ENCODE measurements around the gene TRAM2. TPM values are rescaled to one million over a fixed set of nuclear protein-coding genes. Genes with fewer than 3 reads are reported as not detected.

Gene TRAM2
- total RNA-seq, 1 donor from 2014 or later: 159 TPM

- Mint-ChIP-seq H3K4me1 (ENCODE audit: low read depth) (peaks cover 52% of the 10 kb centered on the region), H3K36me3 (ENCODE audit: low read depth) (peaks cover 35% of the 10 kb centered on the region), H3K9me3 (ENCODE audit: low read depth) (peaks cover 4% of the 10 kb centered on the region), H3K4me3 (ENCODE audit: unreplicated experiment) (no peak overlapping the region), H3K27me3 (ENCODE audit: low read depth) (no peaks in the 10 kb centered on the region), H3K27ac (ENCODE audit: unreplicated experiment) (peak overlapping the region; percentile 83)
- TF ChIP-seq CTCF (IDR thresholded peaks at IDR 0.05): no peak
- DNase-seq (ENCODE audit: low spot score): no peak
These were observed 79.0 kb downstream of the TRAM2 start for GRCh38 chr6:52497652-52498408.

GRCh38 chr6:52496631-52497030 is 80.2 kb downstream of the TRAM2 start:
- H3K4me1 Mint-ChIP-seq (ENCODE audit: low read depth): peaks cover 53% of the 10 kb centered on the region

GRCh38 chr6:52495922-52496321 is 80.9 kb downstream of the TRAM2 start:
- Mint-ChIP-seq H3K27me3 (ENCODE audit: low read depth) (no peaks in the 10 kb centered on the region), H3K4me1 (ENCODE audit: low read depth) (peaks cover 56% of the 10 kb centered on the region), H3K9me3 (ENCODE audit: low read depth) (peaks cover 4% of the 10 kb centered on the region), H3K27ac (ENCODE audit: unreplicated experiment) (no peak overlapping the region), H3K36me3 (ENCODE audit: low read depth) (peaks cover 22% of the 10 kb centered on the region), H3K4me3 (ENCODE audit: unreplicated experiment) (no peak overlapping the region)
- TF ChIP-seq CTCF (IDR thresholded peaks at IDR 0.05): no peak
- DNase-seq (ENCODE audit: low spot score): no peak

More at GRCh38 chr6:52496631-52497030, 80.2 kb downstream of the TRAM2 start:
- Mint-ChIP-seq H3K36me3 (ENCODE audit: low read depth) (peaks cover 27% of the 10 kb centered on the region), H3K27me3 (ENCODE audit: low read depth) (no peaks in the 10 kb centered on the region), H3K27ac (ENCODE audit: unreplicated experiment) (peak overlapping the region; percentile 41), H3K4me3 (ENCODE audit: unreplicated experiment) (no peak overlapping the region), H3K9me3 (ENCODE audit: low read depth) (peaks cover 4% of the 10 kb centered on the region)
- DNase-seq (ENCODE audit: low spot score): no peak
- TF ChIP-seq CTCF (IDR thresholded peaks at IDR 0.05): no peak

GRCh38 chr6:52494298-52495072 is 82.4 kb downstream of the TRAM2 start:
- Mint-ChIP-seq H3K36me3 (ENCODE audit: low read depth) (peaks cover 15% of the 10 kb centered on the region), H3K27me3 (ENCODE audit: low read depth) (no peaks in the 10 kb centered on the region), H3K9me3 (ENCODE audit: low read depth) (peaks cover 4% of the 10 kb centered on the region), H3K4me1 (ENCODE audit: low read depth) (peaks cover 46% of the 10 kb centered on the region), H3K27ac (ENCODE audit: unreplicated experiment) (peak overlapping the region; percentile 52), H3K4me3 (ENCODE audit: unreplicated experiment) (no peak overlapping the region)
- no peak for DNase-seq (ENCODE audit: low spot score)
- TF ChIP-seq CTCF (IDR thresholded peaks at IDR 0.05): no peak

GRCh38 chr6:52493669-52494068 is 83.2 kb downstream of the TRAM2 start:
- DNase-seq (ENCODE audit: low spot score): no peak
- Mint-ChIP-seq H3K4me1 (ENCODE audit: low read depth) (peaks cover 37% of the 10 kb centered on the region), H3K4me3 (ENCODE audit: unreplicated experiment) (no peak overlapping the region), H3K27ac (ENCODE audit: unreplicated experiment) (peak overlapping the region; percentile 24), H3K27me3 (ENCODE audit: low read depth) (no peaks in the 10 kb centered on the region), H3K36me3 (ENCODE audit: low read depth) (peaks cover 10% of the 10 kb centered on the region), H3K9me3 (ENCODE audit: low read depth) (peaks cover 4% of the 10 kb centered on the region)
- no peak for TF ChIP-seq CTCF (IDR thresholded peaks at IDR 0.05)
